ENCODE results near the gene DOCK10.

- TF ChIP-seq CTCF (IDR thresholded peaks at IDR 0.05) (no peak), REST (IDR thresholded peaks at IDR 0.05; ENCODE audit: insufficient read depth in 1 of 2, low read depth in 2 of 2, low read length in 1 of 2) (no peak), POLR2AphosphoS5 (IDR thresholded peaks at IDR 0.05; ENCODE audit: low read depth, low read length) (no peak)
Observed at GRCh38 chr2:224918626-224919471, 123.4 kb downstream of the DOCK10 start.

All from Panc1 (cell line).